Coronary artery (tissue), 2 donors: ENCODE measurements around the gene COL11A1.

Experiments
- DNase-seq: peaks from one replicate; pipeline ENCODE4 v3.0.0-alpha.2; 2017; ENCODE audit warnings: low spot score
- H3K27ac ChIP-seq, 2 donors: fragments of 200-600 bp; sonication (generic); one replicate each; pipeline ENCODE4 v1.5.1; 2016 to 2019
- H3K4me3 ChIP-seq: fragments of 200-600 bp; sonication (generic); 2 replicates; pipeline ENCODE4 v1.5.1; 2016; ENCODE audit warnings: mild to moderate bottlenecking, moderate library complexity
- TF ChIP-seq, protein P1 (sequence below): fragments of 200-600 bp; sonication (generic); IDR thresholded peaks from one replicate; pipeline ENCODE4 v1.5.1; 2019; ENCODE audit warnings: antibody characterized with exemption

COL11A1 gene

DNA sequence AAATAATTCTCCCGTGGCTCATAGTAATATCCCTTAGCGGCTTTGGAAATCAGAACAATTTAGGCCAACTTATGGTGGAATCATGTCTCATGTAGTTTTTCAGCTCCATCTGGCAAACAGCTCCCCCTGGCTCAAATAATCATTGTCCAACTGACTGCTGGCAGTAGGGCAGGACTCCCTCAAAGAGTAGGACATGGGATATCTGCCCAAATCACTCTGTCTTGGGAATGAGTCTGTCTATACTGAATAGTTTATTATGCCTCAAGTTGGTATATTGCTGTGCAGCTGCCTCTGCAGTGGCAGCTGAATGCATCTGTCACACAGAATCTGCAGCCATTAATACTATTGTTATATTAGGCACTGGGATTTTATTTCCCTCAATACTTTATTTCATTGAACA is 255.7 kb downstream of the COL11A1 start:
- no peak for DNase-seq
- Histone ChIP-seq H3K27ac (no peak overlapping the region), H3K4me3 (no peak overlapping the region)
- TF ChIP-seq, protein P1, sequence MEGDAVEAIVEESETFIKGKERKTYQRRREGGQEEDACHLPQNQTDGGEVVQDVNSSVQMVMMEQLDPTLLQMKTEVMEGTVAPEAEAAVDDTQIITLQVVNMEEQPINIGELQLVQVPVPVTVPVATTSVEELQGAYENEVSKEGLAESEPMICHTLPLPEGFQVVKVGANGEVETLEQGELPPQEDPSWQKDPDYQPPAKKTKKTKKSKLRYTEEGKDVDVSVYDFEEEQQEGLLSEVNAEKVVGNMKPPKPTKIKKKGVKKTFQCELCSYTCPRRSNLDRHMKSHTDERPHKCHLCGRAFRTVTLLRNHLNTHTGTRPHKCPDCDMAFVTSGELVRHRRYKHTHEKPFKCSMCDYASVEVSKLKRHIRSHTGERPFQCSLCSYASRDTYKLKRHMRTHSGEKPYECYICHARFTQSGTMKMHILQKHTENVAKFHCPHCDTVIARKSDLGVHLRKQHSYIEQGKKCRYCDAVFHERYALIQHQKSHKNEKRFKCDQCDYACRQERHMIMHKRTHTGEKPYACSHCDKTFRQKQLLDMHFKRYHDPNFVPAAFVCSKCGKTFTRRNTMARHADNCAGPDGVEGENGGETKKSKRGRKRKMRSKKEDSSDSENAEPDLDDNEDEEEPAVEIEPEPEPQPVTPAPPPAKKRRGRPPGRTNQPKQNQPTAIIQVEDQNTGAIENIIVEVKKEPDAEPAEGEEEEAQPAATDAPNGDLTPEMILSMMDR, result no peak

- H3K27ac ChIP-seq, result no peak overlapping the region
- DNase-seq, result no peak
- TF ChIP-seq, protein P1, result no peak
- no peak overlapping the region for H3K4me3 ChIP-seq
Measured at GRCh38 chr1:102851616-102852015, 256.7 kb downstream of the COL11A1 start.

GRCh38 chr1:102842606-102843005 is 265.7 kb downstream of the COL11A1 start:
- TF ChIP-seq, protein P1, result no peak
- H3K27ac ChIP-seq, result no peak overlapping the region
- DNase-seq, result no peak
- H3K4me3 ChIP-seq, result no peak overlapping the region

DNA sequence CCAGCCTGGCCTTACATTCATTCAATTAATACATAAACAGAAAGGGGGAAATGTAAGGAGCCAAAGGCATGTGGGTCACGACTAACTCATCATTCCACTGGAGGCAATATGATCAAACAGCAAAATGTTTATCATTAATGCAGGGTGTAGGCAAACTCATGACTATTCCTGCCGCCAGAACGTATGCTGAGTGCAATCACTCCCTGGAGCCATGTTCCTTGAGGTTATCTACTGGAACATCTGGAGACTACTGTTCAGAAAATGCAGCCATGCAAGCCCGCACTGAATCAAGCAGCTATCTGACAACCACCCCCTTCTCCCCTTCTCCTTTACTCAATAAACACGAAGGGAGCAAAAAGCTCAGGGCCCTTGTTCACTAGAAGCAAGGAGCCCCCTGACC is 267.6 kb downstream of the COL11A1 start:
- TF ChIP-seq, protein P1, result no peak
- DNase-seq, result no peak
- no peak overlapping the region for H3K4me3 ChIP-seq
- no peak overlapping the region for H3K27ac ChIP-seq

DNA sequence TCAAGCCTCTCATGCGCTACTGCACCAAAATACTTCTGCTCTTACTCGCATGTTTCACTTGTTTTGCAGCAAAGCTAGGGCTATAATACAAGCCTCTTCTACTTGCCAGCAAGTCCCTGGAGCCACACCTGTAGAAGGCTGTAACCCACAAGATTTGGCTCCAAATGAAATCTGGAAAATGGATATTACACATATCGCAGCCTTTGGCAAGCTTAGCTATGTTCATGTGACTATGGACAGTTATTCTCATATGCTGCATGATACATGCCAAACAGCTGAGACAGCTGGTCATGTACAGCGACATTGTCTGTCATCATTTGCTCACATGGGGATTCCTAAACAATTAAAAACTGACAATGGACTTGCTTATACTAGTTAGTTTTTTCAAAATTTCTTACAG is 270.3 kb downstream of the COL11A1 start:
- no peak overlapping the region for H3K27ac ChIP-seq
- TF ChIP-seq, protein P1, result no peak
- no peak overlapping the region for H3K4me3 ChIP-seq
- DNase-seq, result no peak

- Histone ChIP-seq H3K4me3 (no peak overlapping the region), H3K27ac (no peak overlapping the region)
- DNase-seq, result no peak
- TF ChIP-seq, protein P1, result no peak
Measured at GRCh38 chr1:102837551-102837950, 270.8 kb downstream of the COL11A1 start.

- DNase-seq, result no peak
- TF ChIP-seq, protein P1, result no peak
Measured at GRCh38 chr1:102836991-102837390, 271.3 kb downstream of the COL11A1 start.

More at GRCh38 chr1:102836991-102837390, 271.3 kb downstream of the COL11A1 start:
- no peak overlapping the region for H3K27ac ChIP-seq
- H3K4me3 ChIP-seq, result no peak overlapping the region
